Measurements from ENCODE around the gene POLA2.

DNA sequence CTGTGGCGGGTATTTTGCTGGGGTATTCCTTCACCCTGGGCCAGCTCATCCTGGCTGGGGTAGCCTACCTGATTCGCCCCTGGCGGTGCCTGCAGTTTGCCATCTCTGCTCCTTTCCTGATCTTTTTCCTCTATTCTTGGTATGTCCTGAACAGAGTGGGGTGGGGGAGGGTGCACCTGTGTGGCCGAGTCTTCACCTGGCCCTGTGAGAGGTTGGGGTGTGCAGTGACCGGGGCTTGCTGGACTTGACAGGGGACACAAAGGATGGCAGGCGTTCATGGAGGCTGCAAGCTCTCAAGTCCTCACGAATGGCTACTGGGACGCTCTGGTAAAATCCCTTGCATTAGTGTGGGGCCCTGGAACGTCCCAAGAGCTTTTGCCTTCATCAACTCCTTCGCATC lies 40.7 kb upstream of the POLA2 start:
- TF ChIP-seq, protein P1, sequence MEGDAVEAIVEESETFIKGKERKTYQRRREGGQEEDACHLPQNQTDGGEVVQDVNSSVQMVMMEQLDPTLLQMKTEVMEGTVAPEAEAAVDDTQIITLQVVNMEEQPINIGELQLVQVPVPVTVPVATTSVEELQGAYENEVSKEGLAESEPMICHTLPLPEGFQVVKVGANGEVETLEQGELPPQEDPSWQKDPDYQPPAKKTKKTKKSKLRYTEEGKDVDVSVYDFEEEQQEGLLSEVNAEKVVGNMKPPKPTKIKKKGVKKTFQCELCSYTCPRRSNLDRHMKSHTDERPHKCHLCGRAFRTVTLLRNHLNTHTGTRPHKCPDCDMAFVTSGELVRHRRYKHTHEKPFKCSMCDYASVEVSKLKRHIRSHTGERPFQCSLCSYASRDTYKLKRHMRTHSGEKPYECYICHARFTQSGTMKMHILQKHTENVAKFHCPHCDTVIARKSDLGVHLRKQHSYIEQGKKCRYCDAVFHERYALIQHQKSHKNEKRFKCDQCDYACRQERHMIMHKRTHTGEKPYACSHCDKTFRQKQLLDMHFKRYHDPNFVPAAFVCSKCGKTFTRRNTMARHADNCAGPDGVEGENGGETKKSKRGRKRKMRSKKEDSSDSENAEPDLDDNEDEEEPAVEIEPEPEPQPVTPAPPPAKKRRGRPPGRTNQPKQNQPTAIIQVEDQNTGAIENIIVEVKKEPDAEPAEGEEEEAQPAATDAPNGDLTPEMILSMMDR (IDR thresholded peaks at IDR 0.05) = no peak
- TF ChIP-seq, protein P2, sequence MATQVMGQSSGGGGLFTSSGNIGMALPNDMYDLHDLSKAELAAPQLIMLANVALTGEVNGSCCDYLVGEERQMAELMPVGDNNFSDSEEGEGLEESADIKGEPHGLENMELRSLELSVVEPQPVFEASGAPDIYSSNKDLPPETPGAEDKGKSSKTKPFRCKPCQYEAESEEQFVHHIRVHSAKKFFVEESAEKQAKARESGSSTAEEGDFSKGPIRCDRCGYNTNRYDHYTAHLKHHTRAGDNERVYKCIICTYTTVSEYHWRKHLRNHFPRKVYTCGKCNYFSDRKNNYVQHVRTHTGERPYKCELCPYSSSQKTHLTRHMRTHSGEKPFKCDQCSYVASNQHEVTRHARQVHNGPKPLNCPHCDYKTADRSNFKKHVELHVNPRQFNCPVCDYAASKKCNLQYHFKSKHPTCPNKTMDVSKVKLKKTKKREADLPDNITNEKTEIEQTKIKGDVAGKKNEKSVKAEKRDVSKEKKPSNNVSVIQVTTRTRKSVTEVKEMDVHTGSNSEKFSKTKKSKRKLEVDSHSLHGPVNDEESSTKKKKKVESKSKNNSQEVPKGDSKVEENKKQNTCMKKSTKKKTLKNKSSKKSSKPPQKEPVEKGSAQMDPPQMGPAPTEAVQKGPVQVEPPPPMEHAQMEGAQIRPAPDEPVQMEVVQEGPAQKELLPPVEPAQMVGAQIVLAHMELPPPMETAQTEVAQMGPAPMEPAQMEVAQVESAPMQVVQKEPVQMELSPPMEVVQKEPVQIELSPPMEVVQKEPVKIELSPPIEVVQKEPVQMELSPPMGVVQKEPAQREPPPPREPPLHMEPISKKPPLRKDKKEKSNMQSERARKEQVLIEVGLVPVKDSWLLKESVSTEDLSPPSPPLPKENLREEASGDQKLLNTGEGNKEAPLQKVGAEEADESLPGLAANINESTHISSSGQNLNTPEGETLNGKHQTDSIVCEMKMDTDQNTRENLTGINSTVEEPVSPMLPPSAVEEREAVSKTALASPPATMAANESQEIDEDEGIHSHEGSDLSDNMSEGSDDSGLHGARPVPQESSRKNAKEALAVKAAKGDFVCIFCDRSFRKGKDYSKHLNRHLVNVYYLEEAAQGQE (IDR thresholded peaks at IDR 0.05; ENCODE audit: insufficient read depth in 1 of 2, low read depth in 2 of 2, low read length in 1 of 2) = no peak
- TF ChIP-seq SIN3A (IDR thresholded peaks at IDR 0.05; ENCODE audit: borderline replicate concordance, insufficient read depth, low read depth, low read length) = no peak

Data from Panc1 (cell line).